Stimulated activated CD4-positive, alpha-beta T cell treated with anti-CD3 and anti-CD28 coated beads, Interleukin-4, amount 100 ng/mL, for 24 hours (primary cell): ENCODE data around the gene ATN1.

Experiments
- DNase-seq: peaks from one replicate; pipeline ENCODE4 v3.0.0-alpha.2; 2020

The ATN1 gene

DNA sequence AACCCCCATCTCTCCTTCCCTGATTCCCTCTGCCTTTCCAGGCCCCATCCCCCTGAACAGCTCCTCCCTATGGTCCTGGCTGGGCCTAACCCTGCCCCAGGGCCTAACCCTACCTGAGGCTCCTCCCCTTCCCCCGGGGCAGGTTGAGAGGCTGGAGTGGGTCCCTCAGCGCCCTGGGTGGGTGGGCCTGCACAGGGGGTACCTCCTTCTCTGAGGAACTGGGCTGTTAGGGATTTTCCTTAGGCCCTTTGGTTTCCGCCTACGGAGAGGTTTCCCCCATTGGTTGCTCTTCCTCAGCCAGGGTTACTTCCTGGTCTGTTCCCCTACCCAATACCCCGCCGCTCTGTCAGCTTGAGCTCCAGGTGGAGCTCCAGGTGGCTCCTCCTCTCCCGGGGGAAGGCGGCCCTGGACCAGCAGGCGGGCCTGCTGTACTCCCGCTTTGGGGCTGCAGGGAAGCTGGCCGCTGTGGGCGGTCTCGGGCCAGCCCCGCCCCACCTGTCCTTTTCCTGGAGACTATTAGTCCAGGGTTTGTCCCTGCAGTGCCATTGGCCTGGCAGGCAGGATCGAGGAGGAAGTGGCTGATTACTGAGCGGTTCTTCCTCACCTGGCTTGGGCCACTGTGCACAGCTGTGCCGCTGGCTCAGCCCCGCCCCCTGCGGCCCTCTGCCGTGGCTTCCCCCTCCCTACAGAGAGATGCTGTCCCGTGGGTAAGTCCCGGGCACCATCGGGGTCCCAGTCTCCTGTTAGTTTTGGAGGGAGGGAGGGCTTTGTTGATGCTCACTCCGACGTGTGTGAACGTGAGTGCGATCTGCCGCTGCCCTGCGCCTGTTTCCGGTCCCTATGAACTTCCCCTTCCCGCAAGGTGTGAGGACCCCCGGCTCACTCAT, 18.5 kb downstream of the ATN1 start:
- peak; percentile 56 for DNase-seq

DNA sequence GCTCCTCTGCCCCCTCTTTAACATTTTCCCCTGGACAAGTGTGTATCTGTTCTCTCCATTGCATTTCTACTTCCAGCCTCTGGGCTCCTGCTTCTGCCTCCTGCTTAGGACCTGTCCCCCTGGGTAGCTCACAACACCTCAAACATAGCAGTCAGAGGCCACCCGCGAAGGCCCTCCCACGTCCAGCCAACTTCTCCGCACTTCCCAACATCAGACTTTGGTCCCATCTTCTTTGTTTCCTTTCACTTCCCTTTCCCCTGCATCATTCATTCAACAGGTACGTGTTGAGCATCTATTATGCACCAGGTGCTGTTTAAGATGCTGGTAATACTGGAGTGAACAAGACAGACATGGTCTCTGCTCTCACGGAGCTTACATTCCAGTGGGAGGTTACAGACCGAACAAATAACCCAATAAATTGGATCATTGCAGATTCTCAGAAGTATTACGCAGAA, 19.2 kb downstream of the ATN1 start:
- no peak for DNase-seq

DNA sequence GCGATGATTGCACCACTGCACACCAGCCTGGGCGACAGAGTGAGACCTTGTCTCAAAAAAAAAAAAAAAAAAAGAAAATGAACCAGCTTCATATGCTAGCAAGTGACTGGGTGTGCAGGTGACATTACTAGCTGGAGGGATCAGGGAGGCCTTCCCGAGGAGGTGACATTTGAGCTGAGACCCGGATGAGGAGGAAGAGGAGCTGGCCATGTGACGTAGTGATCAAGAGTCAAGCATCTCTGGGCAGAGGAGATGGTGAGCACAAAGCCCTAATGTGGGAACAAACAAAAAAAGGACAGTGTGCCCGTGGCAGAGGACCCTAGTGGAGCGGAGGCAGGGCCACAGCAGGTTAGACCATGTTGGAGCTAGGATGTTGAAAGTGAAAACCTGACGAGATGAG, 19.9 kb downstream of the ATN1 start:
- no peak for DNase-seq

DNA sequence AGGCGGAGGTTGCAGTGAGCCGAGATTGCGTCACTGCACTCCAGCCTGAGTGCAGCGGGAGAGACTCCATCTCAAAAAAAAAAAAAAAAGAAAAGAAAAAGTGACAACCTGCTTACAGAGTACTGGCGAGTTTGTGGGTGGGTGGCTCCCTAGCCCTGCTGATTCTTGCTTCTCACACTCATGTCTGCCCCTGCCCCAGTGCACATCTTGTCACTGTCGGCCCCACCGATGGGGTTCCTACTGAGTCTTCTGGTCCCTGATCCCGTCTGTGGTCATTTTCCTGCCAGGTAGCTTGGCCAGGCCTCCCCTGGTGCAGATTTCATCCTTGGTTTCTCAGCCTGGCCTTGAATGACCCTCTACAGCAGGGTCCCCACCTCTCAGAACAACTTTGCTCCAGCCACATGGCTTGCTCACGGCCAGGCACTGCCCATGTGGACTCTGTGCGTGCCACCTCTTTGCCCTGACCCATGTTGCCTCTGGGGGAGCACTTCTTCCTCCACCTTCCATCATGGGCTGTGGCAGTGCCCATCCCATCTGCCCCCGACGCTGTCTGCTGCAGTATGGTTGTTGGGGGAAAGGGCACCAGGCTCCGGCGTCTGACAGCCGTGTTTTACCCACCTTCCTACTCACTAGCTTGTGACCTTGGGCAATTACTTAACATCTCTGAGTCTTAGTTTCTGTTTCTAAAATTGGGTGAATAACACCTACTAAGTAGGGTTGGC, 21.3 kb downstream of the ATN1 start:
- no peak for DNase-seq

DNA sequence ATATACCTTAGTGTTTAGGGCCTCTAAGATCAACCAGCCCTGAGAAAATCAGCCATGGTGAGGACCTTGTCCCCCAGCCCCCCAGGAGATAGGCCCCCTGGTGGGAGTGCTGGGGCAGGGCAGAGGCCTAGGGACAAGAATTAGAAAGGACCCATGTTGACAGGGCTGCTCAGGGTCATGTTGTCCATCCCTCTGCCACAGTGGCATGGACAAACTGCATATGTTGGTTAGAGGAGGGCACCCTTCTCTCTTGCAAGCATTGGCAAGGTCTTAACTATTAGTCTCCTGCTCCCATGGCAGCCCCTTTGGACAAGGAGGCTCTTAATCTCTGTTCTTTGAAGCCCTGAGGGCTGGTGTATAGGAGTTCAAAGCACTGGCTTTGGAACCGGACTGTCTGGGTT, 22.6 kb downstream of the ATN1 start:
- no peak for DNase-seq

DNA sequence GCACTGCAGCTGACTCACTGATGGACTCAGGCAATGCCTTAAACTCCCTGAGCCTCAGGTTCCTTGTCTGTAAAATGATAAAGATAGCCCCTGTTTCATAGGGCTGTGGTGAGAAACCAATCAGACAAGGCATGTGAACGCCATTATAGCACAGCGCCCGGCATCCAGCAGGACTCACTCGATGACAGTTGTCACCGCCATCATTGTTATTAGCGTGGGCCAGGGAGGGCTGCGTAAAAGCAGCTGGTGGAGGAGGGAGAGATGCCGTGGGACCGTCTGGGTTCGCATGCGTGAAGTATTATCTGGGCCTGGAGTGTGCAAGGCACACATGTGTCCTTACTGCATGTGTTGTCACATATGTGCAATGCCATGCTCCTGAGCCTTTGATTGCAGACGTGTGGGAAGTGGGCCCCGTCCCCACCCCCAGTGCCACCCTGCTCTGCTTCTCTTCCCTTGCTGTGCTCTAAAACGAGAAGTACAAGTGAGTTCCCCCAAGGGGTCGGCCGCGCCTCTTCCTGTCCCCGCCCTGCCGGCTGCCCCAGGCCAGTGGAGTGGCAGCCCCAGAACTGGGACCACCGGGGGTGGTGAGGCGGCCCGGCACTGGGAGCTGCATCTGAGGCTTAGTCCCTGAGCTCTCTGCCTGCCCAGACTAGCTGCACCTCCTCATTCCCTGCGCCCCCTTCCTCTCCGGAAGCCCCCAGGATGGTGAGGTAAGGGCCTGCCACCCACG, 23.2 kb downstream of the ATN1 start, which contains the start of gene PTPN6:
Gene PTPN6 (plus strand): TSS at position 546 of the 730 bp plus-strand sequence. CDS start 157 bp downstream, at position 703.
- DNase-seq: peak; percentile 62

DNA sequence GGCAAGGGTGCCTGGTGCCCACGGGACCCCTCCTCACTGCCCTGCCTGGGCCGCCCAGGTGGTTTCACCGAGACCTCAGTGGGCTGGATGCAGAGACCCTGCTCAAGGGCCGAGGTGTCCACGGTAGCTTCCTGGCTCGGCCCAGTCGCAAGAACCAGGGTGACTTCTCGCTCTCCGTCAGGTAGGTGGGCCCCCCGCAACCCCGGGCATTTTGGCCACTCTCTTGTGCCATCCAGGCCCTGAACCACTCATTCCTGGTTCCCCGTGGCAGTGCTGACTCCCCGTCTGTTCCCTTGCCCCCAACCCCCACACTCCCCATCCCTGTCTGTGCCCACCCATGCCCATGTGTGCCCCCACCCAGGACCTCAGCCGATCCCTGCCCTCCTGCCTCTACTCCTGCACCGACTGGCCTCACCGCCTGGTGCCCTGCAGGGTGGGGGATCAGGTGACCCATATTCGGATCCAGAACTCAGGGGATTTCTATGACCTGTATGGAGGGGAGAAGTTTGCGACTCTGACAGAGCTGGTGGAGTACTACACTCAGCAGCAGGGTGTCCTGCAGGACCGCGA, 23.9 kb downstream of the ATN1 start:
- no peak for DNase-seq

DNA sequence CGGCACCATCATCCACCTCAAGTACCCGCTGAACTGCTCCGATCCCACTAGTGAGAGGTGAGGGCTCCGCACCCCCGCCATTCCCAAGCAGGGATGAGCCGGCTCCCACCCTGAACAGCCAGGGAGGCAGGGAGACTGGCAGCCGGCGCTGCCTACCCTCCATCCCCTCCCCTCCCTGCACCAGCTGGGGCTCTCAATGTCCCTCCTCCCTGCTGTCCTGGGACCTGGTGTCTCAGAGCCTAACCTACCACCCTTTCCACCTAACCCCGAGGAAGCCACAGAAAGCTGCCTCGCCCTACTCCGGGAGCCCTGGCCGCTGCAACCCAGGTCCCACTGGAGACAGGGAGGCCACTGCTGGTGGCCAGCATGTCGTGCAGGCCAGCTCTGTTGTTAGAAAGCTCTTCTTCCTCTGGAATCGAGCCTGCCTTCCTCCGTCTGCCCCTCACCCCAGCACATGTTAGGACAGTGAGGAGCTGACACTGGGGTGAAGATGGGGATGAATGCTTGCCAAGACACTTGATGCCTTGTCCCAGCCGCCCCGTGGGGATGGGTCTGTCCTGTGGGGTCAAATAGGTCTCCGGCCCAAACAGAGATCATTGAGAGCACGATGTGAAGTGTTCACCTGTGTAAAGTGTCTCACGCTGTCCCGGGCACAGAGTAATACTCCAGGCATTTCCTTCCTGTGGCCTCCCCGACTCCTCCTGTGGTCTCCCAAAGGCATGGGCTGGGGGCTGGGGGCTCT, 24.5 kb downstream of the ATN1 start:
- no peak for DNase-seq

DNA sequence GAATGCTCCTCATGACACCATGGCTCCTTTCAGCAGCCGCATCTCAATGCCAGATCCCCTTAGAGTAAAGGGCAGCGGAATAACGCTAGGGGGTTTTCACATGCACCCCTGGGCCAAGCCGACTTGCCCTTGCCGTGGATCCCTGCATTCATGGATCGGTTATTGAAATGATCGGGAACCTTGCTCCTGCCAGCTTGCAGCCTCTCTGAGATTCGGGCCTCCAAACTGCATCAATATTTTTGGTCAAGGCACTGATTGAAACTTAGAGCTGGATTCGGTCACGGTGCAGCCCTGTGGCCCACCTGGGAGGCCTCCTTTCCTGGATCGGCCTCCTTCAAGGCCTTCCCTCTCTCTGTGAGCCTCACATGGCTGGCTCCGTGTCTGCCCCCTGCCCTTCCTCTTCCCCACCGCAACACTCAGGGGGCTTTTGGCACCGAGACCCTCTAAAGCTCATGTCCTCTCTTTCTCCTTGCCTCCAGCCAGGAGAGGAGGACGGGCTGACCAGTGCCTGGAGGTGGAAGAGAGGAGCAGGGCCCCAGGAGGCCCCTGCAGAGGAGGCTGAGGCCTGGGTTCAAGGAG, 25.2 kb downstream of the ATN1 start:
- DNase-seq: no peak

DNA sequence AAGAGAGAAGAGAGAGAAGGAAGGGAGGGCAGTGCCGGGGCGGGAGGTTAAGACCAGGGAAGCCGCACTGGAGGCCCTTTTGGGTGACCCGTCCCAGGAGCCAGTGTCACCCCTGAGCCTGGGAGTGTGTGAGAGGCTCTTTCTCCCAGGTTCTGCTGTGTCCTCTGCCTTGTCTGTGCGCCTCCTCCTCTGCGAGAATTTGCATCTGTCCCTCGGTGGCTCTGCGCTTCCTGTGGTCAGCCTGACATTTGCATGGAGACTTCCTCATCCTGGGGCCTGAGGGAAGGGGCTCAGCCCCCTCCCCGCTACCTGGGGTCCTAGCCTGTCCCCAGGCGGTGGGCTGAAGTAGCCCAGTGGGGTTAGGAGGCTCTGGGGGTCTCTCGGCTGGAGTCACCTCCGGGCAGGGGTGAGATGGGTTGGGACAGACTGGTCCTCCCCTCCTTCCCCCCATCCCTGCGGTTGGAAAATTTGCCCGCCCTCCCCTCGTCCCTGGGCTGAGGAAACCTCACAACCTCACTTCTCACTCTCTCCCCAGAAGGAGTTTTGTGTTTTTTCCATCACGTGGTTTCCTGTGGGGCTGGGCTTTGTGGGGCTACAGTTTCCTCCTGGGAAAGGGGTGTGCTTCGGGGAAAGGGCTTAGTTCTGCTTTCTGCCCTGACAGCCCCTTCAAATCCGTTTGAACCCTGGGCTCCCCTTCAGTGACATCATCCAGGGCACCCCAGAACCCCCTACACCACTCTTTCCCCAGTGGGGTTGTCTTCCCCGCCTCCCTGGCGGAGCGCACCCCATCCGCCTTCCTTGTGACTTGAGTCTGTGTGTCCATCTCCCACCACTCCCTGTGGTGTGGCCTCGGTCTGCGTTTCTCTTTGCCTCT, 25.9 kb downstream of the ATN1 start:
- peak; percentile 85 for DNase-seq

DNA sequence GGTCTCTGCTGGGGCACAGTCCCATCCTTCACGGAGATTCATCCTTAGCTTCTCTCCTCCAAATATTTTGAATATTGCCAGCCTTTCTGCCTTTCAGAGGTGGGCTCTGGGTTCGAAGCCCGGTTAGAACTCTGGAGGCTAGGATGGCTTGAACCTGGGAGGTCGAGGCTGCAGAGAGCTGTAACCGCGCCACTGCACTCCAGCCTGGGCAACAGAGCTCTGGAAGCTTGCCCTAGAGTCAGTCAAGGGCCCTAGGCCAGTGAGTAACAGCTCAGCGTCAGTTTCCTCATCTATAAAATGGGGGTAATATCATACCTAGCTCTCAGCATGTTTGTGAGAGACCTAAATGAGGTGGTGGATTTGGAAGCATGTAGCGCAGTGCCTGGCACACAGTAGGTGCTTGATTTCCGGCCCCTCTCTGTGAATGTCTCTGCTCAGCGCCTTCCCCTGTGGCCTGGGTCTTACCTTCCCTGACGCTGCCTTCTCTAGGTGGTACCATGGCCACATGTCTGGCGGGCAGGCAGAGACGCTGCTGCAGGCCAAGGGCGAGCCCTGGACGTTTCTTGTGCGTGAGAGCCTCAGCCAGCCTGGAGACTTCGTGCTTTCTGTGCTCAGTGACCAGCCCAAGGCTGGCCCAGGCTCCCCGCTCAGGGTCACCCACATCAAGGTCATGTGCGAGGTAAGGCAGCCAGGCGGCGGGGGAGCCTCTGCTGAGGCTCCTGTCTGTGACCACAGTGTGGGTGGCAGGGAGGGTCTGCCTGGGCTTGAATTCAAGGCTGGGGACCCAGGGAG, 26.8 kb downstream of the ATN1 start:
- no peak for DNase-seq

DNA sequence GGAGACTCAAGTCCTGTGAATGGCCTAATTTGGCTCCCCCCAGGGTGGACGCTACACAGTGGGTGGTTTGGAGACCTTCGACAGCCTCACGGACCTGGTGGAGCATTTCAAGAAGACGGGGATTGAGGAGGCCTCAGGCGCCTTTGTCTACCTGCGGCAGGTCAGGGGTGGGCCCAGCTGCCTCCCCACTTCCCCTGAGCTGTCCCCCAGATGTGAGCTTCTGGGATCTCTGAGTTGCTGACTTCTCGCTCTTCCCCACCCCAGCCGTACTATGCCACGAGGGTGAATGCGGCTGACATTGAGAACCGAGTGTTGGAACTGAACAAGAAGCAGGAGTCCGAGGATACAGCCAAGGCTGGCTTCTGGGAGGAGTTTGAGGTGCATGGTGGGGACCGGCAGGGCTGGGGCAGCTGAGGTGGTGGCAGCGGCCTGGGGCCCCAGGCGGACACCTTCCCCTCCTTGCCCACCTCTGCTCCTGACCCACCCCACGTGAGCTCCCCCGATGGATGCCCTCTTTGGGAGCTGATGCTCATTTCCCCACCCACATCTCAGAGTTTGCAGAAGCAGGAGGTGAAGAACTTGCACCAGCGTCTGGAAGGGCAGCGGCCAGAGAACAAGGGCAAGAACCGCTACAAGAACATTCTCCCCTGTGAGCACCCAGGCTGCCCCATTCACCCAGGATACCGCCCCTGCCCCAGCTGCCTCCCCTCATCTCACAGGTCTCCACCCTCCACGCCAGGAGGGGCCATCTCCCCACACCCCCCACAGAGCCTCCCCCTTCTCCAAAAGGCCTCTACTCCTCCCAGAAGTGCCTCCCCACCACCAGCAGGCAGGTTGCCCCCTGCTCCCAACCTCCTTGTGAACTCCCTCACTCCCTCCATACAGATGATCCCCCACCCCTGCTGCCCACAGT, 27.6 kb downstream of the ATN1 start:
- DNase-seq: no peak

DNA sequence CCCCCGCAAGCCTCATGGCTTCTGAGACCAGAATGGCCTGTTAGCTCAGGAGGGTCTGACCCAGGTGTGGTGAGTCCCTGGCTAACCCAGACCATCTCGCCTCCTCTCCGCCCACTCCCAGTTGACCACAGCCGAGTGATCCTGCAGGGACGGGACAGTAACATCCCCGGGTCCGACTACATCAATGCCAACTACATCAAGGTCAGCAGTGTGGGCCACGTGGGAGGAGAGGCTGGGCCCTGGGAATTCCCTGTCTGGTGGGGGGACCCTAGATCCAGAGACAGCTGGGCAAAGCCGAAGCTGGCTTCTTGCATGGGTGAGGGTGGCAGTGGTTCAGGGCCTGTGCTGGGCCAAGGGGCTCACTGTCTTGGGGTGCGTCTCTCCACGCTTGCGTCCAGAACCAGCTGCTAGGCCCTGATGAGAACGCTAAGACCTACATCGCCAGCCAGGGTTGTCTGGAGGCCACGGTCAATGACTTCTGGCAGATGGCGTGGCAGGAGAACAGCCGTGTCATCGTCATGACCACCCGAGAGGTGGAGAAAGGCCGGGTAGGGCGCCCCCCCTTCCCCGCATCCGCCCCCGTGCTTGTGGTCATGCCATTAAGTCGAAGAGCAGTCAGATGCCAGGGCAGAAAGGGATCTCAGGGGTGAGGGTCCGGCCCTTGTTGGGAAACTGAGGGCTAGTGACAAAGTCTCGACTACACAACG, 28.4 kb downstream of the ATN1 start:
- no peak for DNase-seq

DNA sequence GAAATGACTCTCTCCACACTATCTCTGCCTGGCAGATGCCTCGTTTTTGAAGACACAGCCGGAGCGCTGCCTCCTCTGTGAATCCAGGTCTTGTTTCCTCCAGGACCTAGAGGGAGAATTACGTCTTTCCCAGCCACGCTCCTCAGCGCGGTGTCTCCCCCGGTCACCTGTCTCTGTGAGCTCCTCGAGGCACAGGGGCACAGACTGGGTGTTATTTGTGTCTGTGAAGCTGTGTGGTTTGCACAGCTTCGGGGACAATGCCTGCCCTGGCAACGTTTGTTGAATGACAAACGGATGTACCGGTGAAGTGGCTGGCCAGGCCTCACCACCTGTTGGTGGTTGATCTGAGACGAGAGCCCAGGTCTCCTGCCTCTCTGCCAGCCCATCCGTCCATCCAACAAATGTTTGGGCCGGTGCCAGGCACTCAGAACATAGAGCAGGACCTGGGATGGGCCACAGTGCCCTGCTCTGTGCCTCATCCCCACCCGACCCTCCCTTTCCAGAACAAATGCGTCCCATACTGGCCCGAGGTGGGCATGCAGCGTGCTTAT, 29.5 kb downstream of the ATN1 start:
- DNase-seq: no peak

DNA sequence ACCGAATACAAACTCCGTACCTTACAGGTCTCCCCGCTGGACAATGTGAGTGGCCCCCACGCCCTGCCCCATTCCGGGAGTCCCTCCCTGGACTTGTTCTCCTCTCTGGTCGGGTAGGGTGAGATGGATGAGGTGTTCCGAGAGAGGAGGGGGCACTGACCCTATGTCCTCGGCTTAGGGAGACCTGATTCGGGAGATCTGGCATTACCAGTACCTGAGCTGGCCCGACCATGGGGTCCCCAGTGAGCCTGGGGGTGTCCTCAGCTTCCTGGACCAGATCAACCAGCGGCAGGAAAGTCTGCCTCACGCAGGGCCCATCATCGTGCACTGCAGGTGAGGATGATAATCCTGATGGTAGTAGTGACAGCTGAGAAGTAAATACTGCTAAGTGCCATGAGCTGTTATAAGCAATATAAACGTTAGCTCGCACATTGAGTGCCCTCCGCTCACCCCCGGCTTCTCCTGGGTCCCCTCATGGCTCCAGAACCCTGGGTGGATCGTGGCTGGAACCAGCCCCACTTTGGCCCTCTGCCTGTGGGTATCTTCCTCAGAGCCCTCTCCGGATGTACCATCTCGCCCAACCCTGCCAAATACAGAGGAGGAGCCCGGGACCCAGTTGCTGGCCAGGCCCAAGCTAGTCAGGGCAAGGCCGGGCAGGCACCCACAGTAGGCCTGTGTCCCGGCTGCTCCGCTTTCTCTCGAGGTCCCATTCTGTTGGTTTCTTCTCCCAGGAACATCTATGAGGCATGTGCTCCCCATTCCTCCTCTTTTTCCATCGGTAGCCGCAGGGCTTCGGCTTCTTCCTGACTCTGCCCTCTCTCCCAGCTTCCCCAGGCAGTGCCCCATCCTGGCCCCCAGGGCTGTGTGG, 30.2 kb downstream of the ATN1 start:
- no peak for DNase-seq

DNA sequence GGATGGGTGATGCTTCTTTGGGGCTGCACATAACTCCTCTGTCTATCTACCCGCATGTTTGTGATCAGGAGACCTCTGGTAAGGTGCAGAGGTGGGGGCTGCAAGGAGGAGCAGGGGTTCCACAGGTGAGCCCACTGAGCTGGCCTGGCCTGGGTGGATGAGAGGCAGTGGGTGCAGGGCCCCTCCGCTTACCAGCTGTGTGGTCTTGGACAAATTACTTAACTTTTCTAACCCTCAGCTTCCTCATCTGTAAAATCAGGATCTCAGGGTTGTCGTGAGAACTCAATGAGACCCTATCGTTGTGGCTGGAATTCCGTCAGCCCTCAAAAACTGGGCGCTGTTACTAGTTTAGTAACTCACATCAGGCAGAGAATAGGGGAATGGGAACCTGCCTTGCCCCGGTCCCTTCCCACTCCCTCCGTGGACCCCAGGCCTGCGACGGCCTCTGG, 30.9 kb downstream of the ATN1 start:
- no peak for DNase-seq
